ENCODE data around the gene HOXA5.
A peak's percentile ranks its signal among the peaks of the same experiment; 100 is the strongest.

The HOXA5 gene

GRCh38 chr7:27170426-27171324 lies 27.2 kb upstream of the HOXA5 start:
- no peak for DNase-seq (ENCODE audit: low read depth)

- DNase-seq (ENCODE audit: low read depth), result no peak
Measured at GRCh38 chr7:27169658-27170425, 26.4 kb upstream of the HOXA5 start.

- no peak for DNase-seq (ENCODE audit: low read depth)
Measured at GRCh38 chr7:27168265-27168947, 24.9 kb upstream of the HOXA5 start.

- DNase-seq (ENCODE audit: low read depth), result no peak
Measured at GRCh38 chr7:27167916-27168264, 24.4 kb upstream of the HOXA5 start.

GRCh38 chr7:27166531-27167505 lies 23.3 kb upstream of the HOXA5 start:
- no peak for DNase-seq (ENCODE audit: low read depth)

- DNase-seq (ENCODE audit: low read depth), result no peak
Measured at GRCh38 chr7:27165996-27166530, 22.6 kb upstream of the HOXA5 start.

- DNase-seq (ENCODE audit: low read depth), result no peak
Measured at GRCh38 chr7:27165089-27165995, 21.9 kb upstream of the HOXA5 start, which contains the start of gene HOXA9. HOXA9 (minus strand) TSS chr7:27165537; CDS start chr7:27165457, 80 bp downstream.

GRCh38 chr7:27164367-27165088 lies 21.0 kb upstream of the HOXA5 start:
- no peak for DNase-seq (ENCODE audit: low read depth)

GRCh38 chr7:27164045-27164366 lies 20.5 kb upstream of the HOXA5 start:
- no peak for DNase-seq (ENCODE audit: low read depth)

- DNase-seq (ENCODE audit: low read depth), result no peak
Measured at GRCh38 chr7:27163288-27164044, 20.0 kb upstream of the HOXA5 start.

GRCh38 chr7:27162561-27163287 lies 19.2 kb upstream of the HOXA5 start:
- no peak for DNase-seq (ENCODE audit: low read depth)

- no peak for DNase-seq (ENCODE audit: low read depth)
Measured at GRCh38 chr7:27161721-27162560, 18.5 kb upstream of the HOXA5 start.

- no peak for DNase-seq (ENCODE audit: low read depth)
Measured at GRCh38 chr7:27161214-27161720, 17.8 kb upstream of the HOXA5 start.

- DNase-seq (ENCODE audit: low read depth), result peak; percentile 81
Measured at GRCh38 chr7:27160546-27161213, 17.2 kb upstream of the HOXA5 start.

GRCh38 chr7:27160145-27160545 lies 16.7 kb upstream of the HOXA5 start:
- DNase-seq (ENCODE audit: low read depth), result no peak
